ENCODE results near the gene CD83. TPM values are rescaled to one million over a fixed set of nuclear protein-coding genes. Genes with fewer than 3 reads are reported as not detected.

The CD83 gene
- total RNA-seq, 1 experiment from 2014 or later, result 7.0 TPM

DNA sequence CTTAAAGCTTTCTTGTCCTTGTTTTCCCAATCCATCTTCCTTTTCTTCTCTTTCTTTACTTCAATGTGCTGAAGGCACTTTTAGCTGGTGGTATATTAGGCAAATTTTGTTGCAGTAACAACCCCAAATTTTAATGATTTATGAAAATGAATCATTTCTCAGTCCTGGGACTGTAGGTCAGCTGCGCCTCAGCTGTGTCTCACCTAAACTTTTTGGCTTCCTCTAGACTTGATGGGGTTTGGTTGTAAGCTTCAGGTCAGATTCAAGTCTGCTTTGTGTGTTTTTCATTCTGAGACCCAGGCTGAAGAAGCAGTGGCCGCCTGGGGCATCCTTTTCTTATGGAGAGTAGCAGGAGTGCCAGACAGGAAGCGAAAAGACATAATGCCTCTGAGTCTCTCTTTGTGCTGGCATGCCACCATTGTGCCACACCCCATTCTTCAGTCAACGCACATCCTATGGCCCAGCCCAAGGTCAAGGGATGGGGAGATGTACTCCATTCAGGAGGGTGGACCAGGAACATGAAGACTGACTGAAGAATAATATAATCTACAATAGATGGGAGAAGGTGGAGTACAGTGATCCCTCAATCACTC is 28.9 kb upstream of the CD83 start:
- WGBS (ENCODE audit: extremely low coverage, insufficient read length, low lambda C conversion rate), result no CpG with 5 or more reads among the region's 4 CpGs
- Histone ChIP-seq H2BK15ac (ENCODE audit: low read depth, low read length) (no peak overlapping the region), H2BK5ac (ENCODE audit: insufficient read length, low read length) (no peak overlapping the region), H2AK5ac (ENCODE audit: insufficient read length, low read length) (no peak overlapping the region), H3T11ph (ENCODE audit: low read length) (no peak overlapping the region), H2BK120ac (ENCODE audit: low read depth, low read length, poor library complexity, severe bottlenecking) (no peak overlapping the region), H3K79me1 (ENCODE audit: insufficient read depth, low read depth, low read length, poor library complexity, severe bottlenecking) (no peaks in the 10 kb centered on the region), H3K4ac (ENCODE audit: low read depth, low read length) (no peak overlapping the region), H2BK12ac (ENCODE audit: insufficient read length, low read depth, low read length) (no peak overlapping the region), H2BK20ac (ENCODE audit: low read depth, low read length, poor library complexity, severe bottlenecking) (no peak overlapping the region), H4K91ac (ENCODE audit: insufficient read length, low read depth, low read length) (no peak overlapping the region), H2AFZ (ENCODE audit: low read length) (no peak overlapping the region), H3K9me3 (ENCODE audit: control insufficient read depth, low read depth, low read length) (no peaks in the 10 kb centered on the region), H3K4me2 (ENCODE audit: insufficient read depth, insufficient read length, low read length) (no peak overlapping the region), H3K27ac (ENCODE audit: insufficient read length, low read depth, low read length) (no peak overlapping the region), H3K56ac (ENCODE audit: insufficient read length, low read depth, low read length) (no peak overlapping the region), H4K8ac (replicated peaks; ENCODE audit: insufficient read length, low read depth, low read length) (no peak overlapping the region), H3K4me1 (ENCODE audit: insufficient read depth, low read length) (peaks cover 3% of the 10 kb centered on the region; the same call in 1 of the 2 replicates), H3K27me3 (ENCODE audit: insufficient read depth, low read length) (no peaks in the 10 kb centered on the region), H4K20me1 (ENCODE audit: control insufficient read depth, insufficient read depth, insufficient read length) (no peaks in the 10 kb centered on the region), H3K23me2 (ENCODE audit: insufficient read length, low read depth, low read length, poor library complexity, severe bottlenecking) (no peaks in the 10 kb centered on the region), H3K9ac (ENCODE audit: extremely low read depth, insufficient read length, low read length) (no peak overlapping the region), H3K14ac (ENCODE audit: insufficient read depth, low read length) (no peak overlapping the region), H3K18ac (ENCODE audit: insufficient read length, low read depth, low read length) (no peak overlapping the region), H4K5ac (ENCODE audit: insufficient read length, low read depth, low read length) (no peak overlapping the region), H3K79me2 (ENCODE audit: insufficient read depth, low read length) (no peaks in the 10 kb centered on the region), H3K23ac (ENCODE audit: insufficient read length, low read depth, low read length) (no peak overlapping the region)
- H3K9me3 Mint-ChIP-seq, result peaks cover 6 to 10% of the 10 kb centered on the region in 2 experiments
- H3K4me1 Mint-ChIP-seq, result peaks cover 12 to 16% of the 10 kb centered on the region in 2 experiments
- no peak for DNase-seq
- no peaks in the 10 kb centered on the region; the same call in 1 of the 2 replicates for H3K27me3 Mint-ChIP-seq (ENCODE audit: low read depth)
- no peak overlapping the region; a peak in 1 of 7 replicates for H3K27ac Mint-ChIP-seq
- 0 out of 7 replicates have a peak, but pooled peaks cover 0 to 5% (median 4%) of the 10 kb centered on the region in 3 experiments for H3K36me3 Mint-ChIP-seq (ENCODE audit: insufficient read depth in 1 of 3, low read depth in 3 of 3)
- TF ChIP-seq, protein P1, sequence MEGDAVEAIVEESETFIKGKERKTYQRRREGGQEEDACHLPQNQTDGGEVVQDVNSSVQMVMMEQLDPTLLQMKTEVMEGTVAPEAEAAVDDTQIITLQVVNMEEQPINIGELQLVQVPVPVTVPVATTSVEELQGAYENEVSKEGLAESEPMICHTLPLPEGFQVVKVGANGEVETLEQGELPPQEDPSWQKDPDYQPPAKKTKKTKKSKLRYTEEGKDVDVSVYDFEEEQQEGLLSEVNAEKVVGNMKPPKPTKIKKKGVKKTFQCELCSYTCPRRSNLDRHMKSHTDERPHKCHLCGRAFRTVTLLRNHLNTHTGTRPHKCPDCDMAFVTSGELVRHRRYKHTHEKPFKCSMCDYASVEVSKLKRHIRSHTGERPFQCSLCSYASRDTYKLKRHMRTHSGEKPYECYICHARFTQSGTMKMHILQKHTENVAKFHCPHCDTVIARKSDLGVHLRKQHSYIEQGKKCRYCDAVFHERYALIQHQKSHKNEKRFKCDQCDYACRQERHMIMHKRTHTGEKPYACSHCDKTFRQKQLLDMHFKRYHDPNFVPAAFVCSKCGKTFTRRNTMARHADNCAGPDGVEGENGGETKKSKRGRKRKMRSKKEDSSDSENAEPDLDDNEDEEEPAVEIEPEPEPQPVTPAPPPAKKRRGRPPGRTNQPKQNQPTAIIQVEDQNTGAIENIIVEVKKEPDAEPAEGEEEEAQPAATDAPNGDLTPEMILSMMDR (conservative IDR thresholded peaks at IDR 0.05), result no peak
- H3K4me3 Mint-ChIP-seq, result no peak overlapping the region
